B cell (primary cell): ENCODE measurements around the gene CD38. TPM values are rescaled to one million over a fixed set of nuclear protein-coding genes. Genes with fewer than 3 reads are reported as not detected.

Experiments
- ATAC-seq: fragments of 200-7000 bp; cut with Tn5 transposase; one replicate; pipeline ENCODE4 v1.10.0; 2021; ENCODE audit warnings: low read depth, mild to moderate bottlenecking, moderate number of reproducible peaks, moderate library complexity
- CTCF ChIA-PET: fragments of 350-600 bp; sonication (Branson Sonifier 250); formaldehyde crosslinking; loops from one replicate; lab custom pipeline; 2021; ENCODE audit warnings: antibody characterized with exemption, inconsistent platforms; lab: Charles Lee
- POLR2A ChIA-PET: fragments of 350-600 bp; sonication (Branson Sonifier 250); formaldehyde crosslinking; loops from one replicate; lab custom pipeline; 2021; ENCODE audit warnings: antibody characterized with exemption; lab: Charles Lee
- DNase-seq: peaks from one replicate; pipeline ENCODE4 v3.0.0; 2013
- H2AFZ ChIP-seq: 2 replicates; pipeline ENCODE4 v1.6.1; 2012; ENCODE audit warnings: mild to moderate bottlenecking, low read depth, low read length; ENCODE audit not compliant: insufficient read depth, poor library complexity, severe bottlenecking
- H3K27ac ChIP-seq, 2 donors: 1 replicate in 1 of 2; 2 replicates in 1 of 2; pipeline ENCODE4 v1.5.1; 2012 to 2013; ENCODE audit warnings: low read length in 2 of 2, mild to moderate bottlenecking in 2 of 2, moderate library complexity in 1 of 2
- H3K27me3 ChIP-seq, 4 experiments: fragments of 200-600 bp in 1 of 4; sonication (generic) in 1 of 4; replicated peaks in 1 of 4; 1 replicate in 2 of 4; 2 replicates in 2 of 4; pipeline versions ENCODE4 v1.6.1 to v1.7.0; 2013 to 2016; ENCODE audit warnings: low read length in 3 of 4, mild to moderate bottlenecking in 2 of 4, mixed read lengths in 1 of 4, moderate library complexity in 1 of 4; ENCODE audit not compliant: insufficient read depth in 4 of 4, control insufficient read depth in 3 of 4; ENCODE audit errors: control extremely low read depth in 1 of 4
- H3K36me3 ChIP-seq, 2 experiments: replicated peaks in 1 of 2; 1 replicate in 1 of 2; 2 replicates in 1 of 2; pipeline versions ENCODE4 v1.6.1 to v1.7.1; 2013; ENCODE audit warnings: low read length in 1 of 2; ENCODE audit not compliant: insufficient read depth in 2 of 2, control insufficient read depth in 1 of 2; ENCODE audit errors: control extremely low read depth in 1 of 2, extremely low read depth in 1 of 2
- H3K4me1 ChIP-seq, 2 donors: fragments of 200-600 bp in 1 of 2; sonication (generic) in 1 of 2; 1 replicate in 1 of 2; 2 replicates in 1 of 2; pipeline versions ENCODE4 v1.5.1 to v1.6.1; 2013 to 2017; ENCODE audit warnings: low read length in 2 of 2; ENCODE audit not compliant: control insufficient read depth in 2 of 2, insufficient read depth in 2 of 2
- H3K4me2 ChIP-seq: replicated peaks from 2 replicates; pipeline ENCODE3; 2012; ENCODE audit warnings: mild to moderate bottlenecking, low read depth, low read length; ENCODE audit not compliant: poor library complexity, severe bottlenecking
- H3K4me3 ChIP-seq, 5 experiments: fragments of 200-600 bp in 1 of 5; sonication (generic) in 1 of 5; 1 replicate in 3 of 5; 2 replicates in 2 of 5; pipeline versions ENCODE4 v1.5.1 to v1.7.0; 2011 to 2016; ENCODE audit warnings: low read length in 4 of 5, mild to moderate bottlenecking in 4 of 5, low read depth in 2 of 5, control low read depth in 1 of 5, moderate library complexity in 1 of 5; ENCODE audit not compliant: insufficient read depth in 1 of 5; ENCODE audit errors: control extremely low read depth in 1 of 5, extremely low read depth in 1 of 5
- H3K79me2 ChIP-seq: fragments of 200-600 bp; sonication (generic); one replicate; pipeline ENCODE4 v1.6.0; 2016; ENCODE audit warnings: low read length; ENCODE audit not compliant: control insufficient read depth, insufficient read depth
- H3K9ac ChIP-seq: fragments of 200-600 bp; sonication (generic); 2 replicates; pipeline ENCODE4 v1.6.1; 2017; ENCODE audit warnings: mild to moderate bottlenecking, low read length, moderate library complexity
- H3K9me3 ChIP-seq, 3 donors: one replicate each; pipeline versions ENCODE4 v1.6.1 to v1.7.1; 2013; ENCODE audit warnings: low read length in 2 of 3; ENCODE audit not compliant: control insufficient read depth in 2 of 3, insufficient read depth in 1 of 3; ENCODE audit errors: control extremely low read depth in 1 of 3
- H4K20me1 ChIP-seq: 2 replicates; pipeline ENCODE4 v1.6.0; 2012; ENCODE audit warnings: mild to moderate bottlenecking, low read length; ENCODE audit not compliant: insufficient read depth, control insufficient read depth, poor library complexity, severe bottlenecking
- H3K27ac Mint-ChIP-seq: one replicate; pipeline ENCODE4 v1.8.0; 2021; ENCODE audit warnings: mixed read lengths
- H3K27me3 Mint-ChIP-seq: one replicate; pipeline ENCODE4 v1.8.0; 2021; ENCODE audit warnings: mixed read lengths
- H3K4me1 Mint-ChIP-seq: one replicate; pipeline ENCODE4 v1.8.0; 2021; ENCODE audit warnings: mixed read lengths
- H3K4me3 Mint-ChIP-seq: one replicate; pipeline ENCODE4 v1.8.0; 2021; ENCODE audit warnings: mixed read lengths
- H3K9me3 Mint-ChIP-seq: one replicate; pipeline ENCODE4 v1.8.0; 2022; ENCODE audit warnings: mixed read lengths; ENCODE audit not compliant: insufficient read depth
- CTCF ChIP-seq: fragments of 200-600 bp; IDR thresholded peaks from one replicate; pipeline ENCODE4 v1.8.0; 2022; ENCODE audit warnings: antibody characterized with exemption, mild to moderate bottlenecking
- EZH2 ChIP-seq: IDR thresholded peaks from 2 replicates; pipeline ENCODE4 v1.6.1; 2012; ENCODE audit warnings: borderline replicate concordance, low read depth, mild to moderate bottlenecking, moderate library complexity, low read length; ENCODE audit not compliant: insufficient read depth, poor library complexity, severe bottlenecking
- WGBS: methylation state at CpG from one replicate; pipeline ENCODE4 v1.1.5; 2013; ENCODE audit warnings: missing lambda C conversion rate; ENCODE audit not compliant: insufficient coverage; 5-methylcytosine and 5-hydroxymethylcytosine counted together
- intact Hi-C: fragments of 100-400 bp; cut with micrococcal nuclease; formaldehyde crosslinking; loops from one replicate; pipeline ENCODE4 v1.10.0; 2022
- polyA plus RNA-seq: library from polyadenylated mRNA; depleted of rRNA; stranded (reverse); fragments of >200 nt; gene quantifications from 2 replicates; pipeline ENCODE4 v1.2.3, GENCODE V29; 2012
- total RNA-seq, 2 donors: library from RNA; stranded (reverse); fragments of 120-200 nt in 1 of 2; gene quantifications; 1 replicate in 1 of 2; 2 replicates in 1 of 2; pipeline versions ENCODE4 v1.2.3 to v1.2.4, GENCODE V29; 2013 to 2022

Gene CD38
- total and polyA plus RNA-seq, 2 donors (not counting 1 experiment from before 2014, with no cell fraction given): 10.1 to 12.9 TPM

DNA sequence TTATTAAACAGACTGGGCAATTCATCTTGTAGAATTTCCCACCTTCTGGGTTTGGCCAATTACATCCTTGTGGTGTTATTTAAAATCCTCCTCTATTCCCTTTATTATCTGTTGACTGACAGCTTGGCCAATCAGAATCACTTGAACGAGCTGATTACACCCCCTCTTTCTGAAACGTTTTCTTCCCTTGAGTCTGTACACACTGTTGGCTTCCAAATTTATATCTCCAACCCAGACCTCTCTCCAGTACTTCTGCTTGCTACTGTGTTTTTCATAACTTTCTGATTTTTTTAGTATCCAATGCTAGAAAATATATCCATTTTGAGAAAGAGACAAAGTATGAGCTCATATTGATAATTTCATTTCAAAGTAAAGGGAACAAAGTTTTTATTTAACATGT lies 14.8 kb downstream of the CD38 start:
- no peak for ATAC-seq
- H2AFZ ChIP-seq: no peak overlapping the region
- H3K79me2 ChIP-seq: peaks cover 19% of the 10 kb centered on the region
- Mint-ChIP-seq H3K9me3 (no peaks in the 10 kb centered on the region), H3K4me1 (peaks cover 21% of the 10 kb centered on the region), H3K27me3 (no peaks in the 10 kb centered on the region), H3K4me3 (no peak overlapping the region), H3K27ac (no peak overlapping the region)
- H3K9ac ChIP-seq: no peak overlapping the region
- no peak overlapping the region for H3K27ac ChIP-seq
- no peak overlapping the region for H3K4me3 ChIP-seq
- DNase-seq: no peak
- H3K4me1 ChIP-seq: peaks cover 0 to 5% of the 10 kb centered on the region in 2 donors
- H3K4me2 ChIP-seq: no peak overlapping the region
- H4K20me1 ChIP-seq: no peaks in the 10 kb centered on the region
- H3K36me3 ChIP-seq: no peaks in the 10 kb centered on the region
- TF ChIP-seq EZH2 (no peak), CTCF (no peak)
- no peaks in the 10 kb centered on the region for H3K27me3 ChIP-seq
- intact Hi-C loops: no loop called here
- ChIA-PET POLR2A (no interaction called here), CTCF (interaction anchor here (0.7 to 1.4 kb wide), 3 partner anchors 11 to 15 kb away, joined by 3 to 4 read pairs (median 3); no protein-coding TSS in a partner anchor)
- 100% methylated on average over 1 of the region's 2 CpGs for WGBS
- no peaks in the 10 kb centered on the region for H3K9me3 ChIP-seq

GRCh38 chr4:15793506-15794363 lies 15.6 kb downstream of the CD38 start:
- H3K27ac Mint-ChIP-seq: no peak overlapping the region
- WGBS: 100% methylated on average over 2 of the region's 3 CpGs
- H3K9ac ChIP-seq: no peak overlapping the region
- H3K4me1 ChIP-seq: peaks cover 0 to 5% of the 10 kb centered on the region in 2 donors
- TF ChIP-seq EZH2 (no peak), CTCF (no peak)
- peaks cover 23% of the 10 kb centered on the region for H3K79me2 ChIP-seq
- no peaks in the 10 kb centered on the region for H3K27me3 ChIP-seq
- peaks cover 18% of the 10 kb centered on the region for H3K4me1 Mint-ChIP-seq
- intact Hi-C loops: no loop called here
- no peaks in the 10 kb centered on the region for H3K9me3 ChIP-seq
- ChIA-PET CTCF (interaction anchor here (1.0 to 1.4 kb wide), 3 partner anchors 11 to 37 kb away, joined by 3 to 4 read pairs (median 3); no protein-coding TSS in a partner anchor), POLR2A (no interaction called here)
- no peak overlapping the region for H3K27ac ChIP-seq
- no peaks in the 10 kb centered on the region for H3K27me3 Mint-ChIP-seq
- no peak overlapping the region for H2AFZ ChIP-seq
- H3K4me3 ChIP-seq: no peak overlapping the region
- no peaks in the 10 kb centered on the region for H4K20me1 ChIP-seq
- H3K9me3 Mint-ChIP-seq: no peaks in the 10 kb centered on the region
- ATAC-seq (no peak), DNase-seq (no peak)
- H3K36me3 ChIP-seq: no peaks in the 10 kb centered on the region
- H3K4me3 Mint-ChIP-seq: no peak overlapping the region
- H3K4me2 ChIP-seq: no peak overlapping the region
